Stomach smooth muscle (tissue), 2 donors: ENCODE measurements around the gene RFX3.

ENCODE experiments used
- H3K27ac ChIP-seq: one replicate; pipeline ENCODE4 v1.7.0; 2013; ENCODE audit warnings: mild to moderate bottlenecking, low read length, inconsistent platforms
- H3K27me3 ChIP-seq, 2 donors: one replicate each; pipeline ENCODE4 v1.7.0; 2013; ENCODE audit warnings: low read length in 2 of 2; ENCODE audit not compliant: insufficient read depth in 2 of 2, control insufficient read depth in 1 of 2
- H3K36me3 ChIP-seq, 2 donors: one replicate each; pipeline ENCODE4 v1.7.0; 2013; ENCODE audit warnings: low read length in 2 of 2; ENCODE audit not compliant: control insufficient read depth in 2 of 2, insufficient read depth in 2 of 2
- H3K4me1 ChIP-seq: one replicate; pipeline ENCODE4 v1.7.0; 2013; ENCODE audit warnings: low read length; ENCODE audit not compliant: control insufficient read depth, insufficient read depth
- H3K4me3 ChIP-seq, 2 donors: one replicate each; pipeline ENCODE4 v1.7.0; 2013; ENCODE audit warnings: low read length in 2 of 2
- H3K9ac ChIP-seq, 2 donors: one replicate each; pipeline ENCODE4 v1.7.0; 2013; ENCODE audit warnings: low read length in 2 of 2, mild to moderate bottlenecking in 1 of 2
- H3K9me3 ChIP-seq, 2 donors: one replicate each; pipeline ENCODE4 v1.7.0; 2013; ENCODE audit warnings: low read length in 2 of 2; ENCODE audit not compliant: control insufficient read depth in 2 of 2
- donor health status: healthy.
- donor health status: Pancreatic carcinoma.

Gene RFX3

DNA sequence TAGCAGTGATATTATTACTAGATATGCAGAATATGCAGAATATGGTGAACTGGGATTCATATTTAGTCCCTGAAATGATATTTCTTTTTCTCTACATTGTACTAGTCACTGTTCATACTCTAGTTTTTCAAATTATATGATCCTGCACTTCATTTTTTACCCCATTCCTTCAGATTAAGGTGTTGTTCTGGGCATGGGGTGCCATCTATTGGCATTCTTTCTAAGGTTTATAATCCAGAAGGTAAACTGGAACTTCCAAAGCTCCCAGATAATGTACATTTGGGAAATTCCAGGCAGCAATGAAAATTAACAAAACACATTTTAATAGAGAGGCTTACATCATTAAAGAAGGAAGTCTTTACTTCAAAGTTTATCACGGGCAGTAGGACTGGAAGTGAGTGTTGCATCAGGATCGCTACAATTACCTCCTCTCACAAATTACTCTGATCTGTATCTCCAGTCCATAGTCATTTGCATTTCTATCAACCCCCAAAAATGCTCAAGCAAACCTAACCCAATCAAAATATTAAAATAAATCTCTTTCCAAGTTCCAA lies 12.5 kb downstream of the RFX3 start:
- H3K27me3 ChIP-seq: no peaks in the 10 kb centered on the region
- H3K27ac ChIP-seq: no peak overlapping the region
- H3K4me1 ChIP-seq: no peaks in the 10 kb centered on the region
- H3K36me3 ChIP-seq: no peaks in the 10 kb centered on the region
- no peak overlapping the region for H3K4me3 ChIP-seq
- no peak overlapping the region for H3K9ac ChIP-seq
- H3K9me3 ChIP-seq: no peaks in the 10 kb centered on the region

DNA sequence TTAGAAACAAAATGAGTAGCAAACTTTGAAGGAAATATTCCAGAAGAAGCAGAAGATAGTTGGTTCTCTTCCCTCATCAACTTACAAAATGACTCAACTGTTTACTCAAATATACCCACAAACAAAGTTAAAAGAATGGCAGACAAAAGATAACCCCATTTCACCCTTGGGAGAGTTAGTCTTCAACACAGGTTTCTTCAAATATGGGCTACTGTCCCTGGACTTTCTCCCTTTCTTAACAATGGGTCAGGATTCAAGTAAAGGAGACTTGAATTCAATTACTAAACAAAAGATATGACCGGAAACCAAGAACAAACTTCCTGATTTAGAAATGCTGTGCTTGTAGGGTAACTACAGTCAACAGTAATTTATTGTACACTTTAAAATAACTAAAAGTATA lies 14.2 kb downstream of the RFX3 start:
- Histone ChIP-seq H3K4me1 (no peaks in the 10 kb centered on the region), H3K9ac (no peak overlapping the region), H3K27me3 (no peaks in the 10 kb centered on the region), H3K27ac (no peak overlapping the region), H3K36me3 (no peaks in the 10 kb centered on the region), H3K9me3 (no peaks in the 10 kb centered on the region), H3K4me3 (no peak overlapping the region)

DNA sequence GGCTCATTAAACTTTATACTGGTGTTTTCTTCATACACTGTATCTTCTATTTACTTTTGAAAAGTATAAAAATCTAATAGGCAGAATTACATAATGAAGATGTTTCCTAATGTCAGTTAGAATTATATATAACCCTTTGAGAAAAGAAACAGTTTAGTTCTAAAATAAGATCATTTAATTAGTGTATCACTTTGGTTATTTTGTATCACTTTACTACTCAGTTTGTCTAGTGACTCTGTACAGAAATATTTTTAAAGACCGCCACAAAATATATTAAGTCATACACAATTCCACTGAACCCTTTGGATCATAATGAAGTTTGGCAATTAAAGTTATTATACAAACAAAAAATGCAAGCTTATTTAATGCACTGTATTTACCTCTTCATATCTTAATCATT lies 15.0 kb downstream of the RFX3 start:
- Histone ChIP-seq H3K4me3 (no peak overlapping the region), H3K9ac (no peak overlapping the region), H3K9me3 (no peaks in the 10 kb centered on the region), H3K4me1 (no peaks in the 10 kb centered on the region), H3K36me3 (no peaks in the 10 kb centered on the region), H3K27me3 (no peaks in the 10 kb centered on the region), H3K27ac (no peak overlapping the region)

DNA sequence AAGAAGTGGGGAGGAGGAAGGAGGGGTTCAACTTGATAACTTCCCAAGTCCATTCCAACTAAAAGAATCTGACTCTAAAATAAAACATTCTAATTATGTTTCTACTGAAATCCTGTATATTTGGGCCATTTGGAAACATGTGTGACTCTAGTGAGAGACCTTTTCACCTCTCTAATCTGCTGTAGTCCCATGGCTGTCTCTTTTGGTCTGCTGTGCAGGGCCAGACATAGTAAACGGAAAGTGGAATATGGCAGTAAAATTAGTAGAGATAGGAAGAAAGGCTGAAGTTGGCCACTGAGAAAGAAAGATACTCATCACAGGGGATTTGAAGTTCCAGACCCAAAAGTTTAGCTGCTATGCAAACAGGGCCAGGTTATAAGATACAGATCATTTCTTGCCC lies 15.9 kb downstream of the RFX3 start:
- H3K36me3 ChIP-seq: no peaks in the 10 kb centered on the region
- no peak overlapping the region for H3K4me3 ChIP-seq
- H3K9me3 ChIP-seq: no peaks in the 10 kb centered on the region
- no peak overlapping the region for H3K27ac ChIP-seq
- no peak overlapping the region for H3K9ac ChIP-seq
- H3K4me1 ChIP-seq: no peaks in the 10 kb centered on the region
- H3K27me3 ChIP-seq: no peaks in the 10 kb centered on the region

DNA sequence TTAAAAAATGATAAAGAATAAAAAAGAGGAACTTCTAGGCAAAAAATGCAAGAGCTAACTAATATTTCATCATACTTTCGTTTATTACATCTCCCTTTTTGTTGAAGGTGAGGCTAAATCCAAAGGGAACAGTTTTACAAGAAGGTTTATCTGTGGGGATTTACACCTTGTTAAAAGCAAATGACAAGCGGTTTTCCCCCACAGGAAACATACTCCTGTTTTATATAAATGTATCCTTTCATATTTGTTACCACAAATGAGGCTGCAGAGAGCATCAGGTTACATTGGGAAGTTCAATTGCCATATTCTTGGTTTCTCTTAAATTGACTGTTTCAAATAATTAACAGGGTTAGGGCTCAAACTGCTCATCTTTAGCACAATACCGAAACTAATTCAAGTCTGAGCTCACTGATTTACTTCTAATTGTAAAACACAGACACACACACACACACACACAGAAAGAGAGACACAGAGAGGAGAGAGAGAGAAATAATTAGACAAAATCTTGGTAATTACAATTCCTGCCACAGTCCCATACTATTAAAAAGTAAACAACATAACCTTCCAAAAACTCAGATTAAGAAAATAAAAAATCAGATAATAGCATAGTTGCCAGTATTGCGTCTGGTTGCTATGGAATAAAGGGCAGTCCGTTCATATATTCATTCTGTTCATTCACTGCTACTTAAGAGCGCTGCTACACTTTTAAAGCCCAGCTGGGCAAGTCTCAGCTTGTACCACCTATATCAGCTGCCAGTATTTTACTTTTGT lies 17.1 kb downstream of the RFX3 start:
- Histone ChIP-seq H3K9me3 (no peaks in the 10 kb centered on the region), H3K9ac (peak overlapping the region in 1 of 2 donors; percentile 23), H3K36me3 (no peaks in the 10 kb centered on the region), H3K27me3 (no peaks in the 10 kb centered on the region), H3K4me3 (peak overlapping the region in 1 of 2 donors; percentile 26), H3K4me1 (no peaks in the 10 kb centered on the region), H3K27ac (no peak overlapping the region)

DNA sequence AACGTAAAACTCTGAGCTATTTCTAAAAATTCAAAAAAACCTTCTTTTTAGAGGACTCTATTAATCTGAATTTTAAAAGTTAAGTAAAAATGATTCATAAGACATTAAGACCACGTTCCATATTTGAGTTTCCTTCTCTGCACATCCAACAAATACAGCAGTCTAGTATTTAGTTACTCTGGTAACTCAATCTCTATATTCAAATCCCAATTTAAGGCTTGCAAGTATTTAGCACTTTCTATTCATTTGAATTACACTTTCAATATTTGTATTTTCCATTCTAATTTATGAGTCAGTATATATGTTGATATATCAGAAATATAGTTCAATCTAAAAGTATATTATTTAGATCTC lies 17.7 kb downstream of the RFX3 start:
- H3K36me3 ChIP-seq: no peaks in the 10 kb centered on the region
- H3K4me3 ChIP-seq: no peak overlapping the region
- no peak overlapping the region for H3K9ac ChIP-seq
- no peaks in the 10 kb centered on the region for H3K4me1 ChIP-seq
- no peaks in the 10 kb centered on the region for H3K27me3 ChIP-seq
- no peak overlapping the region for H3K27ac ChIP-seq
- no peaks in the 10 kb centered on the region for H3K9me3 ChIP-seq

DNA sequence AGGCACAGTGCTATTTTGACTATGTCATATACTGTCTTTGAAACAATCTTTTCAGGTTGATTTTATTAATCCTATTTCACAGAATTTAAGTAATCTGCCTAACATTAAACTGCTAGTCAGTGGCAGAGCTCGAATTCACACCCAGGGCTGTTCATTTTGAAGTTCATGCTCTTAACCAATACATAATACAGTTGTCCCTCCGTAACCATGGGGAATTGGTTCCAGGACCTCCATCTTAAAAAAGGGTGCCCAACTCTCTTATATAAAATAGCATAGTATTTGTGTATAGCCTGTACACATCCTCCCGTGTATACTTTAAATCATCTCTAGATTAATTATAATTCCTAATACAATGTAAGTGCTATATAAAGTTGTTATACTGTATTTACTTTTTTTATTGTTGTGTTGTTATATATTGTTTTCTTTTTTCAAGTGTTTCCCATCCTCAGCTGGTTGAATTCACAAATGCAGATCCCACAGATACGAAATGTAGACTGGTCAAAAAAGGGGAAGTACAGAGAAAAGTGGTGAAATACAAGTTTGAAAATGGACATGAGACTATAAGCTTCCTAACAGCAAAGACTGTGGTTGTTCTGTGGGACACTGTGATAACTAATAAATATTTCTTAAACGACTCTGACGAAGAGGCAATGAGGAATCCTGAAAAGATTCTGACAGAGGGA lies 18.3 kb downstream of the RFX3 start:
- Histone ChIP-seq H3K27ac (no peak overlapping the region), H3K9me3 (no peaks in the 10 kb centered on the region), H3K9ac (no peak overlapping the region), H3K4me1 (no peaks in the 10 kb centered on the region), H3K27me3 (no peaks in the 10 kb centered on the region), H3K4me3 (no peak overlapping the region), H3K36me3 (no peaks in the 10 kb centered on the region)

DNA sequence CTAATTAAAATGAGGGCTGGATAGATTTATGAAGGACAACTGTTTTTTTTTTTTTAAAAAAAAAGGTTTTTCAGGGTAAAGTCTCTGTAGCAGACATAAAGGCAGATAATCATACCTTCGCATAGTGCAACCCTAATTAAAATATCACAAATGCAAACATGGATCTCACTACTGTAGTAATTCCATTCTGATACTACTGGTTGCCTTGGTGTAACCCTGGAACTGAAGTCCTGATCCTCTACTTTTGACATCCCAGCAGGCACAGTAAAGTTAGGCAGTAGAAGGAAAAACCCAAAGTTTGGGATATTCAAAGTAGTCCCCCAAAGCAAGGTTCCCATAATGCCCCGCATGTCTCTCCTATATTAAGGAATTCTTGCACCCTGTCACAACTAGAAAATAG lies 19.6 kb downstream of the RFX3 start:
- H3K4me1 ChIP-seq: no peaks in the 10 kb centered on the region
- H3K36me3 ChIP-seq: no peaks in the 10 kb centered on the region
- H3K4me3 ChIP-seq: no peak overlapping the region
- H3K9ac ChIP-seq: no peak overlapping the region
- no peaks in the 10 kb centered on the region for H3K27me3 ChIP-seq
- no peaks in the 10 kb centered on the region for H3K9me3 ChIP-seq
- H3K27ac ChIP-seq: no peak overlapping the region

DNA sequence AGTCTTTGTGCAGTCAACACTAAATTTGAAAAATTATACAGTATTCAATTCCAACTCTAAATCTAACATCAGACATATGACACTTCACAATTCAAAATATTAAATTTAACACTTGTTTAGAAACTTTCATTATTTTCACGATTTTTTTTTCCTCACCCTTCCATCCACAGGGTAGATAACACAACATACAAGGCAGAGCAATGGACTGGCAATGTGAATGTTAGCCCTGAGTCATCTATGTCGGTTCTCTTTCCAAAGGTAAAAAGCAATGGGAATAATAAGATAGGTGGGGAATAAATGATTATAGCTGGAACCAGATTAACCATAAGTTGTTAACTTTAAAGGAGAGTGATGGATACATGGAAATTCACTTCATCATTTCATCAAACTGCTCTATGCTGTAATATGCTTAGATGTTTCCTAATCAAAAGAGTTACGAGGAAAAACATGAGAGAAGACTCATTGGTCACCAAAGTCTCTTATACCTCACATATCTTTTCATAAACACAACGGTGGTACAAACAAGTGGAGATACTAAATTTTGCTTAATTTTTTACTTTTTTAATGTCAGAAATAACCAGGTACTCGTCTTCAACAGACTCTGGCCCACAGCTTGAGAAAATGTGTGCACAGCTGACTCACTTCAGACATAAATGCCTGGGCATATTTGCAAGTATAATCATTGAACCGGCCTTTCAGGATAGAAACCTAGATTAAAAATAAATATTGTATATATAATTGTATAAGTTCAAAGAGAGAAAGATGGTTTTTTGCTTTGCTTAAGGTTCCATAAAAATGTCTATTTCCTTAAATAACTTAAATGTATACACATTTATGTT lies 23.0 kb downstream of the RFX3 start:
- H3K4me3 ChIP-seq: no peak overlapping the region
- H3K36me3 ChIP-seq: no peaks in the 10 kb centered on the region
- H3K4me1 ChIP-seq: no peaks in the 10 kb centered on the region
- H3K9me3 ChIP-seq: no peaks in the 10 kb centered on the region
- H3K9ac ChIP-seq: no peak overlapping the region
- no peak overlapping the region for H3K27ac ChIP-seq
- H3K27me3 ChIP-seq: no peaks in the 10 kb centered on the region

DNA sequence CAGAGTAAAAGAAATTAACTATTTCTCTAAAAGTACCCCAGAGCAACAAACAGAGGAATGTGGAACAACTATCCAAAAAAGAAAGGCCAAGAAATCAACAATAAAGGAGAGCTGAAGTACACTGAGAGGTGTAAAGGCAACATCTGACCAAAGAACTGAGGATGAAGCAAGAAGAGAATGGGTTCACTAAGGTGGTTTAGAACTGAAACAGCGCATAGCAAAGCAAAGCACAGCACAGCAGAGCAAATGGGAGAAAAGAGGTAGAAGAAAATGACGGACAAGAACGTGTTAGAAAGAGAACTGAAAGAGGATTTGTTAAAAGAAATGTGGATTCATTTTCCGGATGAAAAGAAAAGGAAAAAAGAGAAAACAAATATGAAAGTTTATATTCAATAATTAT lies 25.8 kb downstream of the RFX3 start:
- Histone ChIP-seq H3K9me3 (no peaks in the 10 kb centered on the region), H3K4me1 (no peaks in the 10 kb centered on the region), H3K27ac (no peak overlapping the region), H3K36me3 (no peaks in the 10 kb centered on the region), H3K27me3 (no peaks in the 10 kb centered on the region), H3K9ac (no peak overlapping the region), H3K4me3 (no peak overlapping the region)
